ENCODE data around the gene CD48. TPM values are rescaled to one million over a fixed set of nuclear protein-coding genes. Genes with fewer than 3 reads are reported as not detected.

Gene CD48
- total and polyA plus RNA-seq, 2 of the 4 experiments (the other 2 are of a cell fraction) = not detected

- dilution Hi-C loops (cut with HindIII; ENCODE audit: low sequenced_read_pairs, unreplicated experiment) = no loop called here
Measured at GRCh38 chr1:160761046-160761445, 49.4 kb upstream of the CD48 start.

More at GRCh38 chr1:160761046-160761445, 49.4 kb upstream of the CD48 start:
- H2AK5ac ChIP-seq (ENCODE audit: low read depth, low read length) = no peak overlapping the region
- H3K14ac ChIP-seq (replicated peaks; ENCODE audit: low read depth, low read length) = no peak overlapping the region
- H3K9me3 ChIP-seq (ENCODE audit: control insufficient read depth, insufficient read depth, low read length) = no peaks in the 10 kb centered on the region
- H3K56ac ChIP-seq (ENCODE audit: extremely low read depth, insufficient read depth, low read length) = no peak overlapping the region
- 60% methylated on average over 1 of the region's 4 CpGs; no CpG with 5 or more reads in 1 of the 2 experiments for WGBS, 2 experiments (ENCODE audit: extremely low coverage in 2 of 2, insufficient read length in 1 of 2)
- H2AK9ac ChIP-seq (replicated peaks; ENCODE audit: low read depth, low read length, poor library complexity) = no peak overlapping the region
- H2BK20ac ChIP-seq (ENCODE audit: low read depth, low read length) = no peak overlapping the region
- no peaks in the 10 kb centered on the region for H3K4me1 ChIP-seq (ENCODE audit: control insufficient read depth, insufficient read depth, low read length)
- H3K4me2 ChIP-seq (ENCODE audit: low read depth, low read length) = no peak overlapping the region
- H3K23ac ChIP-seq (ENCODE audit: low read depth, low read length) = no peak overlapping the region
- H4K8ac ChIP-seq (ENCODE audit: low read depth in 2 of 2, low read length in 2 of 2) = no peak overlapping the region
- BruUV-seq (replicated peaks) = no TSS peak
- H2BK5ac ChIP-seq (ENCODE audit: low read depth, low read length, poor library complexity, severe bottlenecking) = no peak overlapping the region
- H3K9ac ChIP-seq (ENCODE audit: low read depth, low read length) = no peak overlapping the region
- no peak overlapping the region for H2AFZ ChIP-seq (replicated peaks; ENCODE audit: low read length, poor library complexity)
- DNase-seq (no peak), ATAC-seq (ENCODE audit: low read depth) (no peak)
- in situ Hi-C loops (cut with MboI; ENCODE audit: low sequenced_read_pairs) = no loop called here
- H3K18ac ChIP-seq (ENCODE audit: low read depth, low read length) = no peak overlapping the region
- POLR2A ChIA-PET (ENCODE audit: unreplicated experiment) = no interaction called here
- H3K27me3 ChIP-seq (ENCODE audit: control insufficient read depth, insufficient read depth, low read length) = no peaks in the 10 kb centered on the region
- no peaks in the 10 kb centered on the region for H3K9me1 ChIP-seq (ENCODE audit: insufficient read depth, low read length)
- no peak overlapping the region for H4K5ac ChIP-seq (ENCODE audit: low read depth, low read length)
- CTCF ChIA-PET = no interaction called here
- H3K4me3 ChIP-seq (ENCODE audit: insufficient read depth, low read depth, low read length) = no peak overlapping the region
- H3K4ac ChIP-seq (ENCODE audit: low read depth, low read length) = no peak overlapping the region
- no peaks in the 10 kb centered on the region for H4K20me1 ChIP-seq (ENCODE audit: insufficient read depth, low read length)
- H2BK15ac ChIP-seq (ENCODE audit: low read depth, low read length) = no peak overlapping the region
- no peak overlapping the region for H2BK120ac ChIP-seq (ENCODE audit: low read depth, low read length)
- TF ChIP-seq POLR2A (IDR thresholded peaks at IDR 0.05; ENCODE audit: low read depth, low read length) (no peak), CEBPB (IDR thresholded peaks at IDR 0.05; ENCODE audit: low read depth, low read length) (no peak), RCOR1 (IDR thresholded peaks at IDR 0.05; ENCODE audit: insufficient replicate concordance, low read length) (no peak)
- no peaks in the 10 kb centered on the region for H3K36me3 ChIP-seq (ENCODE audit: control insufficient read depth, insufficient read depth, low read length)
- no peaks in the 10 kb centered on the region for H3K79me1 ChIP-seq (ENCODE audit: low read depth in 1 of 2, low read length in 2 of 2)
- intact Hi-C loops (cut with micrococcal nuclease) = no loop called here
- no peak overlapping the region for H3K27ac ChIP-seq (ENCODE audit: insufficient read depth, low read length)
- no peak overlapping the region for H4K91ac ChIP-seq (ENCODE audit: insufficient read depth, low read depth, low read length)
